HG02943 (cell line): ENCODE data around the gene LLCFC1.

Experiments used
- ATAC-seq: cut with Tn5 transposase; IDR thresholded peaks from one replicate; pipeline ENCODE4 v1.9.1; 2021; ENCODE audit warnings: mild to moderate bottlenecking, low read depth, moderate library complexity; ENCODE audit not compliant: unreplicated experiment

LLCFC1 gene

GRCh38 chr7:142935941-142936565 is 3.2 kb upstream of the LLCFC1 start:
- ATAC-seq: no peak

DNA sequence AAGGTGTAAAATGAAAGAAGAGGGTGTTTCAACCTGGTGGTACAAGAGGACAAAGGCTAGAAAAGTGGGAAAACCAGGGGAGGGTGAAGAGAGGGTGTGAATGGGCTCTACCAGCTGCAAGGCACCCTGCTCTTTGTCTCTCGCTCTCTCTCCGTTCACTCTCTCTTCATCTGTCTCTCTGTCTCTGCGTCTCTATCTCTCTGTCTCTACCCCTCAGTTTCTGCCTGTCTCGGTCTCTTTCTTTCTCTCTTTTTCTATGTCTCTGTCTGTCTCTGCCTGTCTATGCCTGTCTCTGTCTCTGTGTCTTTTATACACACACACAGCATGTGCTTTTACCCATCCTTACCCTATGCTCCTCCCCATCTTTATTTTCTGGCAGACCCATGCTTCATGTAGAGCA is 673 bp upstream of the LLCFC1 start:
- ATAC-seq: no peak

DNA sequence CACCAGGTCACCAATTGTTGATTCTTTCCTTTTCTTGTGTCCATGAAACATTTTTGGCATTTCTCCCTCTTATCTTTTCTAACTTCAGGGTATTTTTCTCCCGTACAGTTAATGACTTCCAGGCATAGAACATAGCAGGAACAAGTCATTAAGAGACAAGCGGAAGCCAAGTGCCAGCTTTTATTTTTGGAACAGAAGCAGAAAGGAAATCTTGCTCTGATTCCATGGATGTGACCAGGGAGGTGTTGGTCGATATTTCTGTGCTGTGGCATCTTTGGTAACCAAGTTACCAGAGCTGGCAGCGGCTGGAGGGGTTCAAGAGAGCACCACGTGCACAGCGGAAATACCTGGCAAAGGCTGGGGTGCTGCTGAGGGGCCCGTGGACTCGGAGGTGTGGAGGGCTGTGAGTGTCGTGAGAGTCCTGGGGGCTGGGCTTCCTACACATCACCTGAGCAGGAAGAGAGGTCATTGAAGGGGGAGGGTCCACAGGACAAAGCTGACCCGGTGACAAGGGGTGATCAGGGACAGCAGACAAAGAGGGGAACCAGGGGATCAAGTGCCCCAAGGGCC is 1.8 kb downstream of the LLCFC1 start:
- ATAC-seq: no peak

DNA sequence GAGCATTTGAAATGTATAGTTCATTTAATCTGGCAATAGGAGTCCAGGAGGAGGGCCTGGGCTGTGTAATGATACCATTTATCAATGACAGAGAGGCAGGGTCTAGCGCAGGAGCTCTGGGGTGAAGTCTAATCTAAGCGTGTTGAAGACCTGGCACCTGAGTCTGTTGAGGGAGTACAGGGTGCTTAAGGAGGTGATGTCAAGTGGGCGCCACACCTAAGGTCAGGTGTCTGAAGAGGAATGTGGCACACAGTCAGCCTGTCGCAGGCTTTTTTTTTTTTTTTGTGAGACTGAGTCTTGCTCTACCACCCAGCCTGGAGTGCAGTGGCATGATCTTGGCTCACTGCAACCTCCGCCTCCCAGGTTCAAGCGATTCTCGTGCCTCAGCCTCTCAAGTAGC is 2.3 kb downstream of the LLCFC1 start:
- no peak for ATAC-seq

DNA sequence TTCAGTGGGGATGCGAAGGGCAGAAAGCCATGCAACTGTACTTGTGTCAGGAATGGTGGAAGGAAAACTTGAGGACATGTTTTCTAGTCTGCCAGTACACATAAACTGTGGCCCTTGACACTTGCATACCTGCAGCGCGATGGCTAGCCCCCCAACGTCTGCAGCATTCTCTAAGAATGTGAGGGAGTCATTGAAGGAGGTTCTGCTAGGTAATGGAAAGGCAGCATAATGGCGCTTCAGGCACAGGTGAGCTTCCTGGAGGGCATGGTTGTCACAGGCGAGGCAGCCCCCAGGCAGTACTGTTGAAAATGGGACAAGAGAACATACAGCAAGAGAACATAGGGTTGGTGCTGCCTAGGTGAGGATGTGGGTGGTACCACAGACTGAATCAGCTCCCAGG is 3.5 kb downstream of the LLCFC1 start:
- ATAC-seq: no peak

- no peak for ATAC-seq
These were observed 4.5 kb downstream of the LLCFC1 start for GRCh38 chr7:142943706-142944268.

- ATAC-seq: no peak
These were observed 5.7 kb downstream of the LLCFC1 start for GRCh38 chr7:142945001-142945400.

GRCh38 chr7:142948603-142949002 is 9.3 kb downstream of the LLCFC1 start:
- no peak for ATAC-seq

DNA sequence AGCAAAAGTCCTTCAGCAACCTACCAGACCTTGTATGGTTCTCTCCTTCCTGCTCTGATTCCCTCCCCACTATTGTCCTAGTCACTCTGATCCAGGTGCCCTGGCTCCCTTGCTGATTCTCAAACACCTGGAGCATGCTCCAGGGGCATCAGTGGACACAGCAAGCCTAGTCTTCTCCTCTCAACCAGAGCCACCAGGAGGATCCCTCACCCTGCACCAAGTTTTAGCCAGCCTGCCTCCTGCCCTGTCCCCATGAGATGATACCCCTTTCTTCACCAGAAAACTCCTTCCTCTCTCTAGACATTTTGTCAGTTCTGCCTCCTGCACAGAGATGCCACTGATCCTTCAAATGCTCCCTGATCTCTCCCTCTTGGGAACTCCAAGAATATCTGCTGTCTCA is 11.0 kb downstream of the LLCFC1 start:
- no peak for ATAC-seq

GRCh38 chr7:142954680-142955268 is 15.5 kb downstream of the LLCFC1 start:
- ATAC-seq: no peak

- ATAC-seq: no peak
These were observed 17.8 kb downstream of the LLCFC1 start for GRCh38 chr7:142956951-142957623.

DNA sequence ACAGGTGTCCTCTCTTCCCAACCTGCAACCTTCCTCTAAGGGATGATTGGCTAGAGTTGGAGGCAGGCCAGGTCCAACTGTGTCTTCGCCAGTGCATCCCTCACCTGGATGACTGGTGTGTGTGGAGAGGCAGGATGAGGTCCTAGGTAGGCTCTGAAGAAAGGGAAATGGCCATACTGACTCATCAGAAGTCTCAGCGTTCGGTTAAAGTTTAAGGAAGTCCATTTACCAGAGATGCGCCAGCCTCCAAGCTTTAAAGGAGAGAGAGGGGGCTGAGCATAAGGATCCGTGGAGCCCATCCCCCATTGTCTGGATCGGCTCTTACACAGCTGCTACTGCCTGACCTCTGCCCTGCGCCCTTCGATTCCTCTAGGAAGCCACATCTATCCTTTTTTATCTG is 18.4 kb downstream of the LLCFC1 start:
- ATAC-seq: no peak

DNA sequence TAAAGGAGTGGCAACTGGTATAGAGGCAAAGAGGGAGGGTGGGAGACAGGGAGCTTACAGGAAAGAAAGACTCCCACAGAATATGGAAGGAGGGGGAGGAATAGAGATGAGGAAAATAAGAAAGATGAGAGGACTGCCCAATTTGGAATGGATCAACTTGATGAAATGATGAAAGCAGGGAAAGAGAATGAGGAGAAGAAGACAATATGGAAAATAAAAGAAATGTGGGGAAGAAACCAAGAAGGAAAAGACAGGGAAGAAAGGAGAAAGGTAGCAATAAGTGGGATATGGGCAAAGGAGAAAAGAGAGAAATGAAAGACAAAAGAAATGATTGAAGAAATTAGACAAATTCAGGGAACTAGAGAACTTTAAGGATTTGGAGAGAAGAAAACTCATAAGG is 19.9 kb downstream of the LLCFC1 start:
- ATAC-seq: no peak

DNA sequence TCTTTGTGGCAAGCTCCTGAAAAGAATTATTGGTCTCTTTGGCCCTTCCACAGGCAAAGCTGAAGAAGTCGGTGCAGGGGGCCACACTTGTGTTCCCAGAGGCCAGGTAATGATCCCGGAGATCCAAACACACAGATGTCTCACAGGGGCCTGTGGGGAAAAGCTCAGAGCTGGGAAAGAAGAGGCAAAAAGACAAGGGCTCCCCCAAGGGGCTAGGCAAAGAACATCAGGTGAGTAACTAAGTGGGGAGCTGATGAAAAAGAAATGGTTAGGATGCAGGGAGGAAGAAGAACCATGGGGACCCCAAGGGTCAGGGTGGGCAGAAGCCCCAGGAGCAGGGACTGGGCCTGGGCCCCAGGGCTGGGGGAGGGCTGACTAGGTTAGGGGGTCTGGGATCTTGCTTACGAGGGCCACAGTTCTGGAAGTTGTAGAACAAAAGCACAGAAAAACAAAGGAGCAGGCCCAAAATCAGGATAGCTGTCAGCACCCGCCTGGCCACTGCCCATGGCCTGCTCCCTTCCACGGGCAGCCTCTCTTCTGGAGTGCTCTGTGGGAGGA is 21.8 kb downstream of the LLCFC1 start:
- no peak for ATAC-seq

DNA sequence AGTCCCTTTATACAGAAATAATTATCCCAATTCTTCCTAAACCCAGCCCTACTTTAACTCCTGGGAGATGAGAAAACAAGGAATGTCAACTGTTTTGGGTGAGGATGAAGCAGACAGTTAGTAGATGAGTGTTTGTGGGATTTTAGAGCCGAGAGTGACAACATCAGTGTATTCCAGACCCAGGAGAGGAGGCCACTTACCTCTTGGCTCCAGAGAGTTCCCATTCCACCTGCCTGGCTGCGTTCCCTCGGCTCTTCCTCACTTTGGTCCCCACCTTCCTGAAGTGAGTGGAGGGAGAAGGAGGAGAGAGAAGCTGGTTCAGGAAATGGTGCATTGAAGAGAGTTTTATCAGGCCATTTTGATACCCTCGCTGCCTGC is 22.3 kb downstream of the LLCFC1 start:
- no peak for ATAC-seq

DNA sequence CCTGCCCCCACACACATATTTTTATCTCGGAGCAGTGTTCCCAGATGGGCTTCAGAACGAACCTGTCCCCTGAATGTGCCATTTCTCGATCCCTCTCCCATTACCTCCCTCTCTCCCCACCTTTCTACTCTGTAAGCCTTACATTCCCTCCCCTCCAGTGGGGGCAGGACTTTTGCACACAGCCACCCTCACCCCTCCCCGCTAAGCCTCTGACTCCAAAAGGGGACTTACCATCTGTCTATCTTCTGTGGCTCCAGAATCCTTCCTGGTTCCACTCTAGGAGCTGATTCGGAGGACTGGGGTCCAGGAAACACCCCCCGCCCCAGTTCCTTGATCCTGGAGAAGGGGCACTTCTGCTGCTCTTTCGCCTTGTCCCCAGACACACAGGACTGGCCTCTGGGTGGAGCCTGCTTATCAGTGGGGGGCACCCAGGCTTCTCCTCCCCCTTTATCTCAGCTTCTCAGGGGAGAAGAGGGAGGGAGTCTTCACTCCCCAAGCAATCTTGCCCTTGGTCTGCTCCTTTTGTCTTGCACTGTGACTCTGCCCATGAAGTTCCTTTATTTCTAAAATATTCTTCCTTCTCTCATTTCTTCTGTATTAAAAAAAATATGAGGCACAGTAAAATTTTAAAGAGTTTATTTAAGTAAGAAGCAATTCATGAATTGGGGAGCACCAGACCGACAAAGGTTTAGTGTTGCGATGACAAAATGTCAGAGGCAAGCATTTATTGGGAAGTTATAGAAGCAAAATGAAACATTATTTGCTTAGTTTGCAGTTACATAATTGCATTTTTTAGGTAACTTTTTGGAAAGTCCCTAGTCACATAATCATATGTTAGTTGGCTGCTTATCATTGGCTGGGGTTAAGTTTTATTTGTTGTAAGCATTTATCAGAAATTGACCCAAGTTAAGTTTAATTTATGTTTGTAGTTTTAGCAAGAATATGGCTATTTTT is 23.0 kb downstream of the LLCFC1 start, which contains the start of gene KEL:
Gene KEL (minus strand): TSS at position 391 of the 954 bp plus-strand sequence. CDS start 157 bp downstream, at position 234.
- ATAC-seq: no peak

DNA sequence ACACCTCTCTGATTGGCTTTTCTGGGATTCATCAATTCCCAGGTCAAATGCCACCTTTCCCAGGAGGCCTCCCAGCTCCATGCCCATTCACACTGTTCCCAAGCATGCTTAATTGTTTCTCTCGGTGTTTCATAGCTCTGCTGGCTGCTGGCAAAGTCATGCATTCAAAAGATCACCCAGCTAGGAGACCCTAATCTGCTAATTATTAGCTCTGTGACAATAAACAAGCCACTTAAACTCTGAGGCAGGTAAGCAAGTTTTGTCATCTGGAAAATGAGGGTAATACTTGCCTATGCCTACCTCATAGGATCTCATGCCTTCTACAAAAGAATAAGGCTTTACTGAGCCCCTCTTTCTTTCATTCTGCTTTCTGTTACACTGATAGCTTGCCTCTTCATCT is 23.7 kb downstream of the LLCFC1 start:
- ATAC-seq: no peak

DNA sequence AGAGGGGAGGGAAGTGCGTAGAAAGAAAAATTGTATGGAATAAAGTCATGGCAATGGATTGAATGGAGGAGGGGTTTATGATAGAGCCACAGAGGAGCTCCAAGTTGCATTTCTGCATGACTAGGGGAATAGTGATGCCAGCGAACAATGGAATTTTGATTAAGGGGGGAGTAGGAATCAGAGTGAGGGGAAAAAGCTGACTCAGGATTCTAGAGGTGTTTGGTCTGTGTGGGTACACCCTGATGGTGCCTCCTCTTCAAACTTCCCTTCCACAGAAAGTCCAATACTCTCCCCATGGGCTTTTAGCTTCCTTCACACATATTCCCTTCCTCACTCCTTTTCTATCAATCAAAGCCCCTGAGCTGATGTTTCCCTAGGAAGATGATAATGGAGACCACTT is 24.7 kb downstream of the LLCFC1 start:
- no peak for ATAC-seq

DNA sequence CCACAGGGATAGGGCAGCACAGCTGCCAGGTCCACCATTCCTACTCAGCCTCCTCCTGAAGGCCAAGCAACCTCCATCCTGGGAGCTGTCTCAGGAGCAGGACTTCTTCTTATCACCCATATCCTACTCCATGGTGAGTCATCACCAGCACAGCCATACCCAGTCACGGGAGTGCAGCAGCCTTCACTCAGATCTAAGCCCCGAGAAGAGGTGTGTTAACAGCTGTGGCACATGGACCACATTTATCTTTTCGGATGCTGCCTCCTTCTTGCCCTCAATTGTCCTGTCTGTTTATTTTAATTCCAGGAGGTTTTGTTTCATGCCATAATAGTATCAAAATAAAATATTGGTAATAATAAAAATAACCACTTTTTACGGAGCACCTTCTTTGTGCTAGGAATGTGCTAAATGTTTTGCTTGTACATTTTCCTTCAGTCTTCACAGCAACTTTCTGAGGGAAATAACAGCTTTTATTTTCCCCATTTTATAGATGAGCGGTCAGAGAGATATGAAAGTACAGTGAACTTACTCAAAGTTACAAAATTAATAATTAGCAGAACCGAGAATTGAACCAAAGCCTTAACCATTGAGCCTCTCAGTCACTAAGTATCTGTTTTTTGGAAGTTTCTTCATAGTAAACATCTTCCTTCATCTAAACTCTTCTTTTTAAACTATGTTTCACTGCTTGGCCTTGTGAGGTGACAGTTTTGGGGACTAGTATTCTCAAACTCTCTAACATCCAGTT is 25.4 kb downstream of the LLCFC1 start:
- ATAC-seq: peak; percentile 61
